Measurements from ENCODE around the gene PRELID3B. TPM values are rescaled to one million over a fixed set of nuclear protein-coding genes. Genes with fewer than 3 reads are reported as not detected.
A peak's percentile ranks its signal among the peaks of the same experiment; 100 is the strongest.

The PRELID3B gene
- total RNA-seq, 1 experiment from 2014 or later: 129 TPM

- TF ChIP-seq REST (IDR thresholded peaks at IDR 0.05; ENCODE audit: low read depth): no peak
- peak; percentile 86 for TF ChIP-seq POLR2AphosphoS5 (IDR thresholded peaks at IDR 0.05; ENCODE audit: low read depth, low read length)
- peak; percentile 41; the same call in 1 of the 2 replicates for TF ChIP-seq EGR1 (IDR thresholded peaks at IDR 0.05; ENCODE audit: low read depth)
- TF ChIP-seq ZFX (IDR thresholded peaks at IDR 0.05): peak; percentile 63
- TF ChIP-seq RAD21 (IDR thresholded peaks at IDR 0.05; ENCODE audit: low read depth): no peak
- peak; percentile 35 for TF ChIP-seq YY1 (IDR thresholded peaks at IDR 0.05; ENCODE audit: extremely low read depth, insufficient replicate concordance, low read depth, low read length)
- TF ChIP-seq SRF (IDR thresholded peaks at IDR 0.05; ENCODE audit: low read depth): no peak
- no peak for TF ChIP-seq TCF7L2 (IDR thresholded peaks at IDR 0.05; ENCODE audit: borderline replicate concordance, extremely low read depth, insufficient read depth, insufficient read length)
These were observed 10.4 kb downstream of the PRELID3B start, which contains the start of gene ATP5F1E (continued) for GRCh38 chr20:59032023-59032712.

GRCh38 chr20:59031564-59032022, 11.0 kb downstream of the PRELID3B start:
- Histone ChIP-seq H4K20me1 (ENCODE audit: insufficient read depth) (peaks cover 20% of the 10 kb centered on the region; the same call in 1 of the 2 replicates), H3K9me2 (ENCODE audit: insufficient read depth) (no peaks in the 10 kb centered on the region), H3K4me3 (replicated peaks in 1 of 2; ENCODE audit: low read depth in 1 of 2, low read length in 2 of 2) (peak overlapping the region; percentile 86), H3K36me3 (ENCODE audit: control insufficient read depth in 1 of 2, insufficient read depth in 2 of 2, low read length in 2 of 2) (peaks cover 43 to 50% of the 10 kb centered on the region in 2 experiments), H3K4me1 (ENCODE audit: control insufficient read depth in 1 of 2, insufficient read depth in 2 of 2, low read length in 2 of 2) (peaks cover 10 to 25% of the 10 kb centered on the region in 2 experiments), H3K9ac (ENCODE audit: low read length) (peak overlapping the region; percentile 86), H2AFZ (ENCODE audit: low read depth, low read length, poor library complexity, severe bottlenecking) (no peak overlapping the region), H3K4me2 (ENCODE audit: low read length) (peak overlapping the region; percentile 81), H3K9me3 (ENCODE audit: control insufficient read depth in 1 of 2, insufficient read depth in 1 of 2, low read depth in 1 of 2, low read length in 2 of 2) (no peaks in the 10 kb centered on the region), H3K27me3 (ENCODE audit: insufficient read depth, low read length) (no peaks in the 10 kb centered on the region), H3K79me2 (ENCODE audit: insufficient read depth, low read length) (peaks cover 70% of the 10 kb centered on the region), H3K27ac (ENCODE audit: low read depth, low read length) (peak overlapping the region; percentile 78)
- intact Hi-C loops (cut with micrococcal nuclease): loop anchor here (5.0 to 10.0 kb wide), 2 partner anchors 49 to 137 kb away; partner anchors contain the start of gene NELFCD
- ChIA-PET CTCF (interaction anchor here (1.0 to 1.3 kb wide), 5 partner anchors 12 to 424 kb away, joined by 3 to 4 read pairs (median 3); partner anchors contain the start of gene TUBB1), POLR2A (interaction anchor here (0.9 to 1.9 kb wide), 3 partner anchors 8 to 90 kb away, joined by 3 to 13 read pairs (median 4); partner anchors contain the start of gene PRELID3B), RAD21 (ENCODE audit: low non-redundant PET in 1 of 2, low total read pairs in 2 of 2, uncharacterized antibody in 2 of 2, unreplicated experiment in 2 of 2) (no interaction called here)
- no peak for DNase-seq (ENCODE audit: low read depth, low spot score)
- no peak for ATAC-seq
- BruUV-seq (replicated peaks): no TSS peak
- no peak for TF ChIP-seq ZFX (IDR thresholded peaks at IDR 0.05)
- TF ChIP-seq ELF1 (IDR thresholded peaks at IDR 0.05; ENCODE audit: borderline replicate concordance, low read depth): no peak
- no peak for TF ChIP-seq MAX (IDR thresholded peaks at IDR 0.05)
- no peak for TF ChIP-seq POLR2AphosphoS5 (IDR thresholded peaks at IDR 0.05; ENCODE audit: low read depth, low read length)
- TF ChIP-seq FOSL1 (IDR thresholded peaks at IDR 0.05; ENCODE audit: low read depth): no peak
- TF ChIP-seq CEBPB (IDR thresholded peaks at IDR 0.05; ENCODE audit: low read depth): no peak
- TF ChIP-seq EZH2phosphoT487 (IDR thresholded peaks at IDR 0.05; ENCODE audit: borderline replicate concordance): no peak
- TF ChIP-seq ATF3 (IDR thresholded peaks at IDR 0.05): no peak
- no peak for TF ChIP-seq POLR2A (IDR thresholded peaks at IDR 0.05; ENCODE audit: borderline replicate concordance, extremely low read depth, insufficient read depth, insufficient read length)
- TF ChIP-seq REST (IDR thresholded peaks at IDR 0.05; ENCODE audit: low read depth): no peak
- TF ChIP-seq TCF7L2 (IDR thresholded peaks at IDR 0.05; ENCODE audit: borderline replicate concordance, extremely low read depth, insufficient read depth, insufficient read length): no peak
- TF ChIP-seq SIN3A (IDR thresholded peaks at IDR 0.05; ENCODE audit: low read depth): no peak
- TF ChIP-seq RAD21 (IDR thresholded peaks at IDR 0.05; ENCODE audit: low read depth): no peak
- TF ChIP-seq EGR1 (IDR thresholded peaks at IDR 0.05; ENCODE audit: low read depth): no peak
